Measurements from ENCODE around the gene NPLOC4.
"Not testable (repeated sequence)": the region's sequence is repeated elsewhere in the genome, so short reads cannot be mapped to it uniquely, and the experiment has no call there.

NPLOC4 gene

DNA sequence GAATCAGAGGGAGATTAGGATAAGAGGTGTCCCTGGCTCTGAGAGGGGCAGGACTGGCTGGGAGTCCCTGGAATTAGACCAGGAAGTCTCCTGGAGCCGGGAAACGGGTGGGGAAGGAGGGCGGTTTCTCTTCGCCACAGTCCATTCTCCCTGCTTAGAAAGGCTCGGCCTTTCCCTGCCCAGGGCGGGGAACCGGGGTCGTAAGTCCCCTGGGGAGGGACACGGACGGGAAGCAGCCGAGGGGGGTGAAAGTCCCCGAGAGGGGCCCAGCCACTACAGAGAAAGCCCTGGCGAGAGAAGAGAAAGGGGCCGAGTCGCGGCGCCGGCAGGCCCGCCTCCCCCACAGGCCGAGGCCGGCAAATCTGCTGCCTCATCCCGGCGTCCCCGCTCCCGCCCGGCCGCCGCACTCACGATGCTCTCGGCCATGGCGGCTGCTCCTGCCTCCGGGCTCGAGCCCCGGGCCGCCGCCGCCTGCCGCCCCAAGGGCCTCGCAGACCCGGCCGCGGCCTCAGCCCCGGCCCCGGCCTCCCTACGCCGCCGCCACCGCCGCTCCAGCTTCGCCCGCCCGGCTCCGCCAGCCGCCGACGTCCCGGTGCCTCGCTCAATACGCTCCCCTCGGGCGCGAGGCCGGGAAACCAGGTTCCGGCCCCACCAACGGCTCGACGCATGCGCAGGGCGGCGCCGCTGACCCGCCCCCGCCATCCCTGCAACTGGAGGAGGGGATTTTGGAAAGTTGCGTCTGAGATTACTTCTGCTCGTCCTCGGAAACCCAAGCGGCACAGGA lies at the start of gene NPLOC4, which contains the start of gene TSPAN10:
Gene NPLOC4 (minus strand): TSS at position 608 of the 784 bp plus-strand sequence. CDS start 182 bp downstream, at position 426.
Gene TSPAN10 (plus strand): TSS at position 692 of the 784 bp plus-strand sequence. CDS start 5,217 bp downstream, outside the sequence.
- peak; percentile 70 to 72 for DNase-seq (ENCODE audit: low read depth in 2 of 2)

GRCh38 chr17:81686614-81687013 lies 49.7 kb upstream of the NPLOC4 start:
- no peak for DNase-seq (ENCODE audit: low read depth in 2 of 2)

DNA sequence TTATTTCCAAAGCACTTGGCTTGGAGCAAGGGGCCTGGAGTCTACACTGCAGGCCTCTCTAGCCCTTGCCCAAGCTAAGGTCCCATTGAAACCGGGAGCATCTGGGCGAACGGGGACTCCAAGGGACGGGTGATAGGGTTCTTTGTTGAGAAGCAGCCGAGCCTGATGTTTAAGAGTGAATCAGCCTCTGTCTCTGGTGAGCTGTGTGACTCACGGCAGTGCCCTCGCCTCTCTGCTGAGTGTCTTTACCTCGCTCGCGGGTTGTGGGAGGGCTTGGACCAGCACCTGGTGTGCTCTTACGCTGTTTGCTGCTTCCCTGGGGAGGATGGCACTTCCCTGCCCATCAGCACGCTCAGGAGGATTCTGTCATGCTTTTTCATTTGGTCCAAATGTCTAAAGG lies 48.2 kb upstream of the NPLOC4 start:
- DNase-seq (ENCODE audit: low read depth in 2 of 2): no peak

DNA sequence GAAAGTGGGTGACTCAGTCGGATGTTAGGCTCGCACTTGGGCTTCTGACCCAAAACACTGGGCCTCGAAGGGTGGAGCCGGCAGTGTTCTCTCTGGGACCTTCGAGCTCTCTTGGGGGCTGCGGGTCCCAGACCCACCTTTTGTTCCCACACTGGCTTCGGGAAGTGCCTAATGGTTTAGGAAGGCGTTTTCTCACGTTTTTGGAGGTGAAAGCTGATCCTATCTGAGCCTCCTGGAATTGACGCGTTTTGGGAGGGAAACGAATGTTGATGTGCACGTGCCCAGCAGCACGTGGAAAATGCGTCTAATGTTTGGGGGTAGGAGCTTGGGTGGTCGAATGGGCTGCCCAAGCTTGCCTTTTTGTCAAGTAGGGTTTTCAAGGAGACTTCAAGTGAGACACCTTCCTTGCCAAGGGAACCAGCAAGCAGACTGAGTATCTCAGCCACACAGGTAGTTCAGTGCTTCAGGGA lies 47.6 kb upstream of the NPLOC4 start:
- no peak for DNase-seq (ENCODE audit: low read depth in 2 of 2)

DNA sequence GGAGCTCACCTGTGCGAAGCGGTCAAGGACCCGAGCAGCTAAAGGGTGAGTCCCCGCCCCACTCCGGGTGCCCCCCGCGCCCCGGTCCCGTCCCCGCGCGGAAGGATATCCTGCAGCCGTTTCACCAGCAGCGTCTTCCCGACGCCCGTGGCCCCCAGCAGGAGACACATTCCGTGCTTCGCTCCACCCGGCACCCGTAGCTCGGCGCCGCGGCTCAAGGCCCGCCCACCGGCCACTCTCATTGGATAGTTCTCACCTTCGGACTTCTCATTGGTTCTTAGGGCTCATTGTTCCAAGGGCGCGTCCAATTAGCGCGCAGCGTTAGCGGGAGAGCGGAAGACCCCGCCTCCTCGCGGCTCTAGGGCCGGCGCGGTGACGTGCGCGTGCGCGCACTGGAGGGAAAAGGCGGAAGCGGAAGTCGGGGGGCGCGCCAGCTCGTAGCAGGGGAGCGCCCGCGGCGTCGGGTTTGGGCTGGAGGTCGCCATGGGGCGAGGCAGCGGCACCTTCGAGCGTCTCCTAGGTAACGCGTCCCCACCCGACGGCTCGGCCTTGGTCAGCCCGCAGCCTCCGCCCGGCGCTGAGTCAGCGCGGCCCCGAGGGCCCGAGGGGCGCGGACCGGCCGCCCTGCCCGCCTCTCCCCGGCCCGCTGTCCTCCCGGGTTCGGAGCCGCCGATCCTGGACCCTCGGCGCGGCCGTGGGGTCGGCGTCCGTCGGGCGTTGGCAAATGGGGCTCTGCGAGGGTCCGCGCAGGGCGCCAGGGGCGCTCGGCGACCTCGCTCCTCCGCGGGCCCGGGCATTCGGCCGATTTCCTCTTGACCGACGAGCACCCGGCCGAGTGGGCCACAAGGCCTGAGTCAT lies 46.9 kb upstream of the NPLOC4 start, which contains the start of the genes ARL16 and HGS:
Gene ARL16 (minus strand): TSS at position 214 of the 858 bp plus-strand sequence. CDS start 44 bp downstream, at position 170.
Gene HGS (plus strand): TSS at position 428 of the 858 bp plus-strand sequence. CDS start 56 bp downstream, at position 484.
- DNase-seq (ENCODE audit: low read depth in 2 of 2): peak; percentile 99

GRCh38 chr17:81683208-81683583 lies 46.3 kb upstream of the NPLOC4 start:
- DNase-seq (ENCODE audit: low read depth in 2 of 2): no peak

- DNase-seq (ENCODE audit: low read depth in 2 of 2): no peak
These were observed 45.8 kb upstream of the NPLOC4 start for GRCh38 chr17:81682565-81683207.

- DNase-seq (ENCODE audit: low read depth in 2 of 2): no peak
These were observed 44.8 kb upstream of the NPLOC4 start for GRCh38 chr17:81681672-81682071.

DNA sequence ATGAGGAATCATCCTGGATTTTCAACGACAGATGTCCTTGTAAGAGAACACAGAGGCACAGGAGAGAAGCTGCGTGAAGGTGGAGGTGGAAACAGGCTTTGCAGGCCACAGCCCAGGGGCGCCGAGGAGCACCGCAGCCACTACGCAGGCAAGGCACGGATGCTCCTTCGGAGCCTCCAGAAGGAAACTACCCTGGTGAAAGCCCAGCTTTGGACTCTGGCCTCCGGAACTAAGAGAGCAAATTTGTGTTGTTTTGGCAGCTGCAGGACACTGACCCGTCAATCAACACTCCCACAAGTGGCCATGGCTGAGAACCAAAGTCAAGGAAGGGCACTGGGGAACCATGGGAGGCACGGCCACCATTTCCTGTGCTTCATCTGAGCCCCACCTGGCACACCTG lies 43.2 kb upstream of the NPLOC4 start:
- DNase-seq (ENCODE audit: low read depth in 2 of 2): no peak

GRCh38 chr17:81676906-81677305 lies 40.0 kb upstream of the NPLOC4 start:
- no peak for DNase-seq (ENCODE audit: low read depth in 2 of 2)

DNA sequence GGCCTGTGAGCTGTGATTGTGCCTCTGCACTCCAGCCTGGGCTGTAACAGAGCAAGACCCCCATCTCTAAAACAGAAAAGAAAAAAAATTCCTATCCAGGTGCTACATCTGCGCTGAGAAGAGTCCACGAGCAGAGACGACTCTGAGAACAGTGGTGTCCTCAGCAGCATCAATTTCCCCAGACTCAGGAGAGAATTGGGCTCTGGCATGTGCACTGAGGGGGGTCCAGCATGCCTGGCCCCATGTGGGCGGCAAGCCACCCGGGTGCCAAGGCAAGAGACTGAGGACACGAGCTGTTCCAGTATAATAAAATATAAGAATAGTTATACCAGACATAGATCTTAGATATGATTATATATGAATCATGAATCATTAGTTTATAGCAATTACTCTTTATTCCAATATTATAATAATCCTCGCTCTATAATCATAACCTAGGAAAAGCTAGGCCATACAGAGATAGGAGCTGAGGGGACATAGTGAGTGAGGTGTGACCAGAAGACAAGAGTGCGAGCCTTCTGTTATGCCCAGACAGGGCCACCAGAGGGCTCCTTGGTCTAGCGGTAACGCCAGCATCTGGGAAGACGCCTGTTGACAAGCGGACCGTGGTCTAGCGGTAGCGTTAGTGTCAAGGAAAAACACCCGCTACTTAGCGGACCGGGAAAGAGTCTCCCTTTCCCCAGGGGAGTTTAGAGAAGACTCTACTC lies 38.8 kb upstream of the NPLOC4 start:
- not testable (repeated sequence) for DNase-seq (ENCODE audit: low read depth in 2 of 2)

GRCh38 chr17:81673561-81674258 lies 36.8 kb upstream of the NPLOC4 start:
- DNase-seq (ENCODE audit: low read depth in 2 of 2): no peak

DNA sequence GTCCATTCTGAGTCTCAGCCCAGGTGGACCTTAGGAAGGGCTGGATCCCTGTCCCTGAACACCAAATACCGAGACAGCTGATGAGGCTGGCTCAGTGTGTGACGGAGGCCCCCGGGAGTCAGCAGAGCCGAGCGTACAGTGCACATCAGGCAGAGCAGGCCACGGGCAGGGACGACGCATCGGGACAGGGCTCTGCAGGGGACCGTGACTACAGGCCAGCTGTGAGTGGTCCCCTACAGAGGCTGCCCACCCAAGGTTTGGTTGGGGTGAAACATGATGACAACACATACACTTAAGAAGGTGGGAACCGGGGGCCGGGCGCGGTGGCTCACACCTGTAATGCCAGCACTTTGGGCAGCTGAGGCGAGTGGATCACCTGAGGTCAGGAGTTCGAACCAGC lies 36.0 kb upstream of the NPLOC4 start:
- no peak for DNase-seq (ENCODE audit: low read depth in 2 of 2)

DNA sequence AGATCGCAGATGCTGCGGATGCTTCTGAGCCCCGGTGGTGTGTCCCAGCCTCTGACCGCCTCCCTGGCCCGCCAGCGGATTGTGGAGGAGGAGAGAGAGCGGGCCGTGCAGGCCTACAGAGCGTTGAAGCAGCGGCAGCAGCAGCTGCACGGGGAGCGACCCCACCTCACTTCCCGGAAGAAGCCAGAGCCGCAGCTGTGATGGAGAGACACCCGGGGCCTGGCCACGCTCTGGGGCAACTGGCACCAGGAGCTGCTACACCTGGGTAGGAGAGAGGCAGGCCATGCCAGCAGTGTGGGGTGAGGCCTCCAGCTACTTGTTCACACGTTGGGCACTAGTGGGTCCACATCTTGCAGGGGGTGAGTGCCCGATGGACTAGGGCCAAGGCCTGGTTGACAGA lies 35.6 kb upstream of the NPLOC4 start:
- DNase-seq (ENCODE audit: low read depth in 2 of 2): no peak

- no peak for DNase-seq (ENCODE audit: low read depth in 2 of 2)
These were observed 30.8 kb upstream of the NPLOC4 start for GRCh38 chr17:81667754-81668153.

DNA sequence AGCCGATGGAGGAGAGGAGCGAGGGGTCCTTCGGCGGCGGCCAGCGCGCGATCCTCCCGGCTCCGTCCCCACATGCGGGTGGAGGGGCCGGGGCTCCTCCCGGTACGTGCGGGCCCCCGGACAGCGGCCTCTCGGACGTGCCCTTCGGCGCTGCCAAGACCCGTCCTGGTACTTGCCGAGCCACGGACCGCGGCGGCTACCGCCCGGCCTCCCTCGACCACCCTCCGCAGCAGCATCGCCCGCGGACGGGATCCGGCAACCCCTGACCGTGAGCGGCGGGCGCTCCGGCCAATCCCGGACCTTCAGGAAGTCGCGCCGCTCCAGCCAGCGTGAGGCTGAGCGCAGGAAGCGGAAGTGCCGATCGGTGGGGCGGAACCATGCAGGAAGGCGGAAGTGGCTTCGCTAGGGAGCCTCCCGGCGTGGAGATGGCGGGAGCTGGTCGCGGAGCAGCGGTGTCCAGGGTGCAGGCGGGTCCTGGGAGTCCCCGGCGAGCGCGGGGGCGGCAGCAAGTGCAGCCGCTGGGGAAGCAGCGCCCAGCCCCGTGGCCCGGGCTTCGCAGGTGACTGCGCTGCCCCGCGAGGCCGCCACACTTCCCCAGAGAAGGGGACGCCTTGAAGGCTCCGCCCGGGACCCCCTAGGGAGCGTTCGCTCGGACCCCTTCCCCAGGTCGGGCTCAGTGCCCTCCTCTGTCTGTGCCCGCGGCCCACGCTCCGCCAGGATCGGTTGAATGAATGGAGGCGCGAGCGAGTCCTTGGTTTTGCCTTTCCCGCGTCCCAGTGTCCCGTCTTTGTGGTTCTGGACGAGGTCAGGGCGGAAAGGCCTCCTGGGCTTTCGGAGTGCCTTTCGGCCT lies 29.7 kb upstream of the NPLOC4 start, which contains the start of the genes CCDC137 and OXLD1:
Gene CCDC137 (plus strand): TSS at position 396 of the 850 bp plus-strand sequence. CDS start 30 bp downstream, at position 426.
Gene OXLD1 (minus strand): TSS at position 264 of the 850 bp plus-strand sequence. CDS start 28 bp downstream, at position 236.
- DNase-seq (ENCODE audit: low read depth in 2 of 2): peak; percentile 91

DNA sequence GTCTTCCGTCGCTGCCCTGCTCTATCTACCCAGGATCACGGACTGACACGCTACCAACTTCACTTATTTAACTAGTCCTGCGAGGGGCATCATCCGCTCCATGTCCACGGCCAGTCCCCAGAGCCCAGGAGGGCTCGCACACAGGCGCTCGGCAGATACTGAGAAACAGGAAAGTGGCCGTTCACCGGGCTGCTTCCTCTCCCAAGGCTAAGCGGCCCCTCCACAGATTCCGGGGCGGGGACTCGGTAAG lies 29.1 kb upstream of the NPLOC4 start:
- DNase-seq (ENCODE audit: low read depth in 2 of 2): no peak

GRCh38 chr17:81665205-81666091 lies 28.5 kb upstream of the NPLOC4 start:
- DNase-seq (ENCODE audit: low read depth in 2 of 2): no peak

- DNase-seq (ENCODE audit: low read depth in 2 of 2): no peak
These were observed 27.1 kb upstream of the NPLOC4 start for GRCh38 chr17:81664051-81664470.

Data from fibroblast of skin of left quadriceps (primary cell).